ENCODE results near the gene CST6. TPM values are rescaled to one million over a fixed set of nuclear protein-coding genes. Genes with fewer than 3 reads are reported as not detected.

The CST6 gene
- total RNA-seq, 1 donor from 2014 or later: not detected

GRCh38 chr11:66050581-66051231 lies 38.9 kb downstream of the CST6 start:
- no peaks in the 10 kb centered on the region for H3K9me3 Mint-ChIP-seq (ENCODE audit: unreplicated experiment)
- peak overlapping the region; percentile 100 for H3K4me3 Mint-ChIP-seq (ENCODE audit: unreplicated experiment)
- H3K4me1 Mint-ChIP-seq (ENCODE audit: unreplicated experiment): peaks cover 46% of the 10 kb centered on the region
- no peak for TF ChIP-seq CTCF (IDR thresholded peaks at IDR 0.05)
- H3K27me3 Mint-ChIP-seq (ENCODE audit: unreplicated experiment): no peaks in the 10 kb centered on the region
- peaks cover 15% of the 10 kb centered on the region for H3K36me3 Mint-ChIP-seq (ENCODE audit: unreplicated experiment)
- H3K27ac Mint-ChIP-seq (ENCODE audit: unreplicated experiment): peak overlapping the region; percentile 99
- no peak for DNase-seq (ENCODE audit: extremely low spot score, unreplicated experiment)

- Mint-ChIP-seq H3K27ac (ENCODE audit: unreplicated experiment) (peak overlapping the region; percentile 99), H3K36me3 (ENCODE audit: unreplicated experiment) (peaks cover 20% of the 10 kb centered on the region), H3K9me3 (ENCODE audit: unreplicated experiment) (no peaks in the 10 kb centered on the region), H3K4me3 (ENCODE audit: unreplicated experiment) (peak overlapping the region; percentile 100), H3K4me1 (ENCODE audit: unreplicated experiment) (peaks cover 46% of the 10 kb centered on the region), H3K27me3 (ENCODE audit: unreplicated experiment) (no peaks in the 10 kb centered on the region)
- no peak for DNase-seq (ENCODE audit: extremely low spot score, unreplicated experiment)
- TF ChIP-seq CTCF (IDR thresholded peaks at IDR 0.05): no peak
These were observed 39.6 kb downstream of the CST6 start for GRCh38 chr11:66051371-66051765.

GRCh38 chr11:66051766-66052663 lies 40.2 kb downstream of the CST6 start, which contains the start of gene SF3B2:
Gene SF3B2 (plus strand): TSS chr11:66052364. CDS start chr11:66052385, 21 bp downstream.
- H3K4me1 Mint-ChIP-seq (ENCODE audit: unreplicated experiment): peaks cover 44% of the 10 kb centered on the region
- H3K27me3 Mint-ChIP-seq (ENCODE audit: unreplicated experiment): no peaks in the 10 kb centered on the region
- peak within 1 kb of the TSS; percentile 99 for H3K27ac Mint-ChIP-seq (ENCODE audit: unreplicated experiment)
- no peak for TF ChIP-seq CTCF (IDR thresholded peaks at IDR 0.05)
- peak; percentile 99 for DNase-seq (ENCODE audit: extremely low spot score, unreplicated experiment)
- H3K36me3 Mint-ChIP-seq (ENCODE audit: unreplicated experiment): peaks cover 24% of the 10 kb centered on the region
- H3K4me3 Mint-ChIP-seq (ENCODE audit: unreplicated experiment): peak within 1 kb of the TSS; percentile 100
- no peaks in the 10 kb centered on the region for H3K9me3 Mint-ChIP-seq (ENCODE audit: unreplicated experiment)

GRCh38 chr11:66052664-66052982 lies 40.8 kb downstream of the CST6 start:
- TF ChIP-seq CTCF (IDR thresholded peaks at IDR 0.05): no peak
- no peak for DNase-seq (ENCODE audit: extremely low spot score, unreplicated experiment)
- H3K27ac Mint-ChIP-seq (ENCODE audit: unreplicated experiment): peak overlapping the region; percentile 99
- peaks cover 43% of the 10 kb centered on the region for H3K4me1 Mint-ChIP-seq (ENCODE audit: unreplicated experiment)
- peak overlapping the region; percentile 100 for H3K4me3 Mint-ChIP-seq (ENCODE audit: unreplicated experiment)
- H3K36me3 Mint-ChIP-seq (ENCODE audit: unreplicated experiment): peaks cover 28% of the 10 kb centered on the region
- H3K9me3 Mint-ChIP-seq (ENCODE audit: unreplicated experiment): no peaks in the 10 kb centered on the region
- H3K27me3 Mint-ChIP-seq (ENCODE audit: unreplicated experiment): no peaks in the 10 kb centered on the region

- Mint-ChIP-seq H3K27me3 (ENCODE audit: unreplicated experiment) (no peaks in the 10 kb centered on the region), H3K4me1 (ENCODE audit: unreplicated experiment) (peaks cover 27% of the 10 kb centered on the region), H3K4me3 (ENCODE audit: unreplicated experiment) (no peak overlapping the region), H3K36me3 (ENCODE audit: unreplicated experiment) (peaks cover 43% of the 10 kb centered on the region), H3K27ac (ENCODE audit: unreplicated experiment) (no peak overlapping the region), H3K9me3 (ENCODE audit: unreplicated experiment) (no peaks in the 10 kb centered on the region)
- TF ChIP-seq CTCF (IDR thresholded peaks at IDR 0.05): no peak
- no peak for DNase-seq (ENCODE audit: extremely low spot score, unreplicated experiment)
These were observed 43.2 kb downstream of the CST6 start for GRCh38 chr11:66055021-66055420.
